K562 (cell line): ENCODE results near the gene PLA2G15.

Source experiments
- BDP1 ChIP-seq: IDR thresholded peaks from 3 replicates; pipeline ENCODE4 v1.6.1; 2011; ENCODE audit not compliant: insufficient read length, insufficient read depth
- GABPB1 ChIP-seq: sonication (generic); formaldehyde crosslinking; IDR thresholded peaks from 2 replicates; pipeline ENCODE4 v1.8.0; 2022; ENCODE audit warnings: mild to moderate bottlenecking, missing genetic modification reagents
- HMG20A ChIP-seq: fragments of 450-650 bp; formaldehyde crosslinking; conservative IDR thresholded peaks from 2 replicates; pipeline ENCODE4 v1.4.0; 2020; ENCODE audit warnings: mild to moderate bottlenecking, mixed read lengths
- ILK ChIP-seq: fragments of 450-650 bp; IDR thresholded peaks from 2 replicates; pipeline ENCODE4 v1.6.1; 2016; ENCODE audit warnings: missing genetic modification characterization, low read depth, mild to moderate bottlenecking, missing compliant biosample characterization, moderate library complexity, borderline replicate concordance
- KAT8 ChIP-seq: fragments of 450-650 bp; IDR thresholded peaks from 2 replicates; pipeline ENCODE4 v1.6.1; 2016; ENCODE audit warnings: low read depth, mild to moderate bottlenecking
- LEF1 ChIP-seq: fragments of 450-650 bp; IDR thresholded peaks from 2 replicates; pipeline ENCODE4 v1.6.1; 2016; ENCODE audit warnings: mild to moderate bottlenecking
- PRPF4 ChIP-seq: fragments of 200-400 bp; formaldehyde crosslinking; IDR thresholded peaks from one replicate; pipeline ENCODE4 v1.6.1; 2017; ENCODE audit warnings: low read length, low read depth, mild to moderate bottlenecking; ENCODE audit not compliant: insufficient read depth, poor library complexity, severe bottlenecking
- RAD21 ChIP-seq, 2 experiments: fragments of 250-450 bp in 1 of 2; fragments of 450-650 bp in 1 of 2; sonication (Bioruptor Pico) in 1 of 2; formaldehyde crosslinking in 1 of 2; IDR thresholded peaks in 1 of 2; conservative IDR thresholded peaks in 1 of 2; 2 replicates each; pipeline versions ENCODE4 v1.4.0 to v1.8.0; 2020 to 2022; ENCODE audit warnings: mild to moderate bottlenecking in 2 of 2, moderate library complexity in 1 of 2
- RBM39 ChIP-seq: fragments of 200-400 bp; formaldehyde crosslinking; optimal IDR thresholded peaks from 2 replicates; pipeline ENCODE3; 2018; ENCODE audit warnings: low read depth, low read length
- TAF1 ChIP-seq: IDR thresholded peaks from 2 replicates; pipeline ENCODE4 v1.6.1; 2011; ENCODE audit warnings: mild to moderate bottlenecking, low read length, moderate library complexity; ENCODE audit not compliant: insufficient read depth, control insufficient read depth, severe bottlenecking; ENCODE audit errors: extremely low read depth

DNA sequence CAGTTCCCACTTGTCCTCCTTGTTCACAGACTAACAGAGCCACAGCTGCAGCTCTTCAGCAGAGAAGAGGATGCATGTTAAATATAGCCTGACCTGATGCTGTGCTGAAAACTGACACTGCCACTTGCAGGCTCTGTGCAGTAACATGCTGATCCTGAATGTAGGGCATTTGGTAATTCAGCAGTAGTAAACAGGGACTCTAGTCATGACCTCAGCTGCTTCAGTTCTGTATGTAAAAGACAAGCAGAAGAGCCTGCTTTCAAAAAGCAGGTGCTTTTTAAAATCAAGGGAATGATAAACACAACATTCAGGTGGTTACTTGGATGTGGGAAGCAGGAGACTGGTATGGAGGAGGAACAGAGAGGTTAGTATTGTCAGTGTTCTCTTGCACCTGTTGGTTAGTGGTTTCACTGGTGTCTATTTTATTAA, 43.1 kb upstream of the PLA2G15 start:
- no peak for TF ChIP-seq RAD21 (CRISPR knock-in tag; conservative IDR thresholded peaks at IDR 0.05 in 1 of 2, IDR thresholded peaks at IDR 0.05 in 1 of 2)
- no peak for TF ChIP-seq RBM39
- TF ChIP-seq HMG20A = no peak
- TF ChIP-seq GABPB1 (CRISPR knock-in tag) = no peak
- no peak for TF ChIP-seq PRPF4
- TF ChIP-seq KAT8 = no peak
- TF ChIP-seq BDP1 = no peak
- no peak for TF ChIP-seq LEF1
- no peak for TF ChIP-seq TAF1
- TF ChIP-seq ILK (tag) = no peak
